Measurements from ENCODE around the gene ATG16L2.
"Not testable (repeated sequence)": the region's sequence is repeated elsewhere in the genome, so short reads cannot be mapped to it uniquely, and the experiment has no call there.

The ATG16L2 gene

GRCh38 chr11:72780296-72781062 is 33.7 kb upstream of the ATG16L2 start:
- no peak for DNase-seq (ENCODE audit: low spot score)

GRCh38 chr11:72781063-72781312 is 33.2 kb upstream of the ATG16L2 start:
- no peak for DNase-seq (ENCODE audit: low spot score)

GRCh38 chr11:72781313-72782080 is 32.7 kb upstream of the ATG16L2 start:
- no peak for DNase-seq (ENCODE audit: low spot score)

GRCh38 chr11:72782081-72782920 is 31.9 kb upstream of the ATG16L2 start:
- DNase-seq (ENCODE audit: low spot score), result no peak

- no peak for DNase-seq (ENCODE audit: low spot score)
Observed at GRCh38 chr11:72783144-72783905, 30.9 kb upstream of the ATG16L2 start.

GRCh38 chr11:72784662-72785061 is 29.5 kb upstream of the ATG16L2 start:
- no peak for DNase-seq (ENCODE audit: low spot score)

- no peak for DNase-seq (ENCODE audit: low spot score)
Observed at GRCh38 chr11:72786305-72787215, 27.7 kb upstream of the ATG16L2 start.

- no peak for DNase-seq (ENCODE audit: low spot score)
Observed at GRCh38 chr11:72787216-72788104, 26.8 kb upstream of the ATG16L2 start.

- DNase-seq (ENCODE audit: low spot score), result no peak
Observed at GRCh38 chr11:72788241-72788640, 26.0 kb upstream of the ATG16L2 start.

GRCh38 chr11:72789493-72790131 is 24.6 kb upstream of the ATG16L2 start:
- DNase-seq (ENCODE audit: low spot score), result no peak

GRCh38 chr11:72791228-72791627 is 23.0 kb upstream of the ATG16L2 start:
- not testable (repeated sequence) for DNase-seq (ENCODE audit: low spot score)

GRCh38 chr11:72792437-72793021 is 21.7 kb upstream of the ATG16L2 start:
- DNase-seq (ENCODE audit: low spot score), result no peak

- DNase-seq (ENCODE audit: low spot score), result no peak
Observed at GRCh38 chr11:72793076-72793424, 21.2 kb upstream of the ATG16L2 start.

GRCh38 chr11:72793425-72794367 is 20.5 kb upstream of the ATG16L2 start, which contains the start of gene STARD10:
STARD10 (minus strand) TSS chr11:72794047; CDS start chr11:72781181, 12,866 bp downstream.
- DNase-seq (ENCODE audit: low spot score), result peak; percentile 96

GRCh38 chr11:72798361-72798760 is 15.8 kb upstream of the ATG16L2 start:
- DNase-seq (ENCODE audit: low spot score), result no peak

- no peak for DNase-seq (ENCODE audit: low spot score)
Observed at GRCh38 chr11:72799441-72799840, 14.8 kb upstream of the ATG16L2 start.

GRCh38 chr11:72802822-72803221 is 11.4 kb upstream of the ATG16L2 start:
- DNase-seq (ENCODE audit: low spot score), result no peak

GRCh38 chr11:72805216-72805615 is 9.0 kb upstream of the ATG16L2 start:
- DNase-seq (ENCODE audit: low spot score), result no peak
